NT2/D1 (cell line): Measurements from ENCODE around the gene BCAS3.

Experiments used
- SUZ12 ChIP-seq: IDR thresholded peaks from 2 replicates; pipeline ENCODE4 v1.6.1; 2011; ENCODE audit not compliant: insufficient read length, insufficient read depth; ENCODE audit errors: extremely low read depth
- YY1 ChIP-seq: IDR thresholded peaks from 2 replicates; pipeline ENCODE4 v1.6.1; 2011; ENCODE audit not compliant: insufficient read length, insufficient read depth
- ZNF274 ChIP-seq: IDR thresholded peaks from 2 replicates; pipeline ENCODE4 v1.6.1; 2011; ENCODE audit warnings: mild to moderate bottlenecking, low read depth, low read length

DNA sequence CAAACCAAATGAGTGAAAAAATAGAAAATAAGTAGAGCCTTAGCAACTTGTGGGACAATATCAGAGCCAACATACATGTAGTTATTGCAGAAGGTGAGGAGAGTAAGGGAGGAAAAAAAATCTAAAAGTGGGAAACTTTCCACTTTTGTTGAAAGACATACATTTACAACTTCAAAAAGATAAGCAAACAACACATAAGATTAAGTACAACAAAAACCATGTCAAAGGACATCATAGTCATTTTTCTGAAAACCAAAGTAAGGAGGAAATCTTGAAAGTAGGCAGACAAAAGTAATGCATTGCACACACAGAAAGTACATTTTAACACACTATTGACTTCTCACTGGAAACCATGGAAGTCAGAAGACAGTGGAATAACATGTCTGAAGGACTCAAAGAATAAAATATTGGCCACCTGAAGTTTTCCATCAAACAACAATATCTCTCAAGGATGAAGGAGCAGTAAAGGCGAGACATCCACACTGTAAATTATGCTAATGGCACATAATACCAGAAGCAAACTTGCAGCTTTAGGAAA, 291.9 kb downstream of the BCAS3 start:
- TF ChIP-seq ZNF274 (no peak), SUZ12 (no peak), YY1 (no peak)
